ENCODE data around the gene COPB2. TPM values are rescaled to one million over a fixed set of nuclear protein-coding genes. Genes with fewer than 3 reads are reported as not detected.
A peak's percentile ranks its signal among the peaks of the same experiment; 100 is the strongest.

The COPB2 gene
- total RNA-seq: 100 to 1,000 TPM in 1 of 4 donors, 10 to 100 TPM in 3; 80.0 to 110 (median 87.4) TPM

GRCh38 chr3:139389552-139390368 lies at the start of gene COPB2:
TSS of gene COPB2 (minus strand) at chr3:139389647. CDS start at chr3:139389550, 97 bp downstream.
- Histone ChIP-seq H3K4me1 (peaks cover 0 to 66% (median 16%) of the 10 kb centered on the region in 3 donors), H3K9me3 (no peaks in the 10 kb centered on the region), H3K27ac (peak within 1 kb of the TSS; percentile 84 to 99 (median 92)), H3K4me3 (peak within 1 kb of the TSS; percentile 77 to 92), H3K36me3 (no peaks in the 10 kb centered on the region), H3K27me3 (no peaks in the 10 kb centered on the region)
- WGBS, 2 donors (ENCODE audit: low coverage in 1 of 2): 0% methylated on average over 5 of the region's 52 CpGs; no CpG with 5 or more reads in 1 of the 2 donors
- TF ChIP-seq POLR2AphosphoS5 (IDR thresholded peaks at IDR 0.05) (peak; percentile 88), POLR2A (IDR thresholded peaks at IDR 0.05) (peak; percentile 52 to 74)
- TF ChIP-seq, protein P1, sequence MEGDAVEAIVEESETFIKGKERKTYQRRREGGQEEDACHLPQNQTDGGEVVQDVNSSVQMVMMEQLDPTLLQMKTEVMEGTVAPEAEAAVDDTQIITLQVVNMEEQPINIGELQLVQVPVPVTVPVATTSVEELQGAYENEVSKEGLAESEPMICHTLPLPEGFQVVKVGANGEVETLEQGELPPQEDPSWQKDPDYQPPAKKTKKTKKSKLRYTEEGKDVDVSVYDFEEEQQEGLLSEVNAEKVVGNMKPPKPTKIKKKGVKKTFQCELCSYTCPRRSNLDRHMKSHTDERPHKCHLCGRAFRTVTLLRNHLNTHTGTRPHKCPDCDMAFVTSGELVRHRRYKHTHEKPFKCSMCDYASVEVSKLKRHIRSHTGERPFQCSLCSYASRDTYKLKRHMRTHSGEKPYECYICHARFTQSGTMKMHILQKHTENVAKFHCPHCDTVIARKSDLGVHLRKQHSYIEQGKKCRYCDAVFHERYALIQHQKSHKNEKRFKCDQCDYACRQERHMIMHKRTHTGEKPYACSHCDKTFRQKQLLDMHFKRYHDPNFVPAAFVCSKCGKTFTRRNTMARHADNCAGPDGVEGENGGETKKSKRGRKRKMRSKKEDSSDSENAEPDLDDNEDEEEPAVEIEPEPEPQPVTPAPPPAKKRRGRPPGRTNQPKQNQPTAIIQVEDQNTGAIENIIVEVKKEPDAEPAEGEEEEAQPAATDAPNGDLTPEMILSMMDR (IDR thresholded peaks at IDR 0.05): no peak
- ATAC-seq: peak; percentile 99

GRCh38 chr3:139434764-139435307 lies 45.4 kb upstream of the COPB2 start:
- peak; percentile 70 for ATAC-seq
- 100% methylated on average over 2 of the region's 6 CpGs; no CpG with 5 or more reads in 1 of the 2 donors for WGBS, 2 donors (ENCODE audit: low coverage in 1 of 2)
- TF ChIP-seq POLR2A (IDR thresholded peaks at IDR 0.05): no peak
- TF ChIP-seq, protein P1 (IDR thresholded peaks at IDR 0.05): no peak
- TF ChIP-seq POLR2AphosphoS5 (IDR thresholded peaks at IDR 0.05): no peak
- peaks cover 0 to 15% of the 10 kb centered on the region in 2 donors for H3K36me3 ChIP-seq
- no peaks in the 10 kb centered on the region for H3K9me3 ChIP-seq
- no peaks in the 10 kb centered on the region for H3K4me1 ChIP-seq
- H3K27ac ChIP-seq: peak overlapping the region in 1 of 4 donors; percentile 31
- no peaks in the 10 kb centered on the region for H3K27me3 ChIP-seq
- H3K4me3 ChIP-seq: no peak overlapping the region

GRCh38 chr3:139434228-139434627 lies 44.8 kb upstream of the COPB2 start:
- no peak overlapping the region for H3K4me3 ChIP-seq
- no peaks in the 10 kb centered on the region for H3K27me3 ChIP-seq
- H3K9me3 ChIP-seq: no peaks in the 10 kb centered on the region
- peaks cover 0 to 18% of the 10 kb centered on the region in 2 donors for H3K36me3 ChIP-seq
- WGBS, 2 donors (ENCODE audit: low coverage in 1 of 2): 100% methylated on average over 1 of the region's 1 CpG; no CpG with 5 or more reads in 1 of the 2 donors
- no peak overlapping the region for H3K27ac ChIP-seq
- no peaks in the 10 kb centered on the region for H3K4me1 ChIP-seq
- no peak for ATAC-seq
- TF ChIP-seq, protein P1 (IDR thresholded peaks at IDR 0.05): no peak
- TF ChIP-seq EP300 (IDR thresholded peaks at IDR 0.05): no peak
- no peak for TF ChIP-seq POLR2A (IDR thresholded peaks at IDR 0.05)
- no peak for TF ChIP-seq POLR2AphosphoS5 (IDR thresholded peaks at IDR 0.05)

DNA sequence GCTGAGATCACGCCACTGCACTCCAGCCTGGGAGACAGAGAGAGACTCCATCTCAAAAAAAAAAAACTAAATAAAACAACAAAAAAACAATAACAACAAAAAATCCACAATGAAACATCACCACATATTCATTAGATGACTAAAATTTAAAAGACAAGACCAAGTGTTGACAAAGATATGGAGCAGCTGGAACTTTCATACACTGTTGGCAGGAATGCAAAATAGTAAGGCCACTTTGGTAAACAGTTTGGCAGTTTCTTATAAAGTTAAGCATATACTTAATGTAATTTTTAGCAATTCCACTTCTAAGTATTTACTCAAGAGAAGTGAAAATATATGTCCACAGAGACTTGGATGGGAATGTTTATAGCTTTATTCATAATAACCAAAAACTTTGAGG lies 43.6 kb upstream of the COPB2 start:
- TF ChIP-seq POLR2A (IDR thresholded peaks at IDR 0.05): no peak
- TF ChIP-seq, protein P1 (IDR thresholded peaks at IDR 0.05): no peak
- TF ChIP-seq EP300 (IDR thresholded peaks at IDR 0.05): no peak
- TF ChIP-seq POLR2AphosphoS5 (IDR thresholded peaks at IDR 0.05): no peak
- Histone ChIP-seq H3K27ac (no peak overlapping the region), H3K4me1 (no peaks in the 10 kb centered on the region), H3K9me3 (no peaks in the 10 kb centered on the region), H3K4me3 (no peak overlapping the region), H3K36me3 (peaks cover 0 to 18% of the 10 kb centered on the region in 2 donors), H3K27me3 (no peaks in the 10 kb centered on the region)
- 100% methylated on average over 1 of the region's 1 CpG; no CpG with 5 or more reads in 1 of the 2 donors for WGBS, 2 donors (ENCODE audit: low coverage in 1 of 2)
- ATAC-seq: no peak

All from gastroesophageal sphincter (tissue), 4 donors.